Muscle layer of colon (tissue), 2 donors: ENCODE measurements around the gene KRTAP1-5.

Experiments
- H3K27ac ChIP-seq: one replicate; pipeline ENCODE4 v1.7.0; 2013; ENCODE audit warnings: low read depth, mild to moderate bottlenecking, low read length, moderate library complexity
- H3K27me3 ChIP-seq, 2 donors: one replicate each; pipeline ENCODE4 v1.7.0; 2013; ENCODE audit warnings: low read length in 2 of 2, mild to moderate bottlenecking in 2 of 2; ENCODE audit not compliant: insufficient read depth in 2 of 2, control insufficient read depth in 1 of 2
- H3K36me3 ChIP-seq: one replicate; pipeline ENCODE4 v1.7.0; 2013; ENCODE audit warnings: mild to moderate bottlenecking, low read length; ENCODE audit not compliant: insufficient read depth
- H3K4me1 ChIP-seq: one replicate; pipeline ENCODE4 v1.7.0; 2013; ENCODE audit warnings: mild to moderate bottlenecking, low read length; ENCODE audit not compliant: insufficient read depth
- H3K4me3 ChIP-seq, 2 donors: one replicate each; pipeline ENCODE4 v1.7.0; 2013; ENCODE audit warnings: low read length in 2 of 2, low read depth in 1 of 2, mild to moderate bottlenecking in 1 of 2, moderate library complexity in 1 of 2
- H3K9ac ChIP-seq: one replicate; pipeline ENCODE4 v1.7.0; 2013; ENCODE audit warnings: low read length
- H3K9me3 ChIP-seq: one replicate; pipeline ENCODE4 v1.7.0; 2013; ENCODE audit warnings: mild to moderate bottlenecking, low read length
- donor health status: abdominal sarcoma.
- donor health status: Adenocarcinoma of cecum.

The KRTAP1-5 gene

DNA sequence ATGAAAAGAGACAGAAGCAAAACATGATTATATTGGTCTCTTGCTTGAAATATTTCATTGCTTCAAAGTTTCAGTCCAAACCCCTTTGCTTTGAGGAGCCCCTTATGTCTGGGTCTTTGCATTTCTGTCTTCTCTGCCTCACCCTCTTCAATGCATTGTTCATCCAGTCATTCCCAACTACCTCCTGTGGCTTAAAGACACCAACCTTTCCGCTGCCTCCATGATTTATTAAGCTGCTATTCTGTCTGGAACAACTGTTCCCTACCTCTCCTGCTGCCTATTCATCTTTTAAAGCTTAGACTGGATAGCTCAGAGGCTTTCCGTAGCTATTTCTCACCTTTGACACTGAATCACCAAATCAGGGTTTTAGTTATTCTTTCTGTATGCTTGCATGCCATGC is 29.6 kb downstream of the KRTAP1-5 start:
- H3K36me3 ChIP-seq: no peaks in the 10 kb centered on the region
- no peaks in the 10 kb centered on the region for H3K27me3 ChIP-seq
- no peak overlapping the region for H3K9ac ChIP-seq
- no peaks in the 10 kb centered on the region for H3K4me1 ChIP-seq
- H3K9me3 ChIP-seq: no peaks in the 10 kb centered on the region
- H3K27ac ChIP-seq: no peak overlapping the region
- H3K4me3 ChIP-seq: no peak overlapping the region

DNA sequence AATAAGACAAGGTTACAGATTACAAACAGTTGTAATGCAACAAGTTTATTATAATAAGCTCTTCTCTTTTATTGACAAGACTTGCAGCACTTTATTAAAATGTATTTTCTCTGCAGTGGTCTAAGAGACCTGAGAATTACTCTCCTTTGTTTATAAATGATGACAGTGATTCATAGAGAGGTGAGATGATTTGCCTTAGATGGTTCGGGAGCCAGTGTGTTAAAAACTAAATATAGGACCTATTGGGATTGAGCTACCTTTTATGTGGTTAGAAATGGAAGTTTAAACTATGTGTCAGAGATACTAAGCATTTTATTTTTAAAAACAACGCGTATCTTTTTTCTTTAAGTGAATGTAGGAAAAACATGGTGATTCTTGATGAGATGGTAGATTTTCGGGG is 30.2 kb downstream of the KRTAP1-5 start:
- no peaks in the 10 kb centered on the region for H3K36me3 ChIP-seq
- no peaks in the 10 kb centered on the region for H3K27me3 ChIP-seq
- no peak overlapping the region for H3K27ac ChIP-seq
- no peak overlapping the region for H3K4me3 ChIP-seq
- no peak overlapping the region for H3K9ac ChIP-seq
- H3K4me1 ChIP-seq: no peaks in the 10 kb centered on the region
- H3K9me3 ChIP-seq: no peaks in the 10 kb centered on the region

DNA sequence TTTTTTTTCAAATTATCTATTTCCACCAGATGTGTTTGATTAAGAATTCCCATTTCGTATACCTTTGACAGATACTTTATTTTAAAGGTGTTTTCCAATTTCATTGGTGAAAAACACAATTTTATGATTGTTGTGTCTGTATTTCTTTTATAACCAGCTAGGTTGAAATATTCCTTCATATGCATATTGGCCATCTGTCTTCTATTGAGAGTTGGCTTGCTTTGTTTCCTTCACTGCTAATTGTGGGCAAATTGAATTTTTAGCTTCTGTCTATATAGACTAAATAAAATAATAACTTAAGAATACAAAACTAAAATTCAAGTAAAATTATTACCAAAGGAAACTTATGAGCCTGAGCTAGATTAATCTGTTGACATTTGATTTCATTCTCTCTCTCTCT is 31.9 kb downstream of the KRTAP1-5 start:
- Histone ChIP-seq H3K27ac (no peak overlapping the region), H3K36me3 (no peaks in the 10 kb centered on the region), H3K27me3 (no peaks in the 10 kb centered on the region), H3K9me3 (no peaks in the 10 kb centered on the region), H3K4me1 (no peaks in the 10 kb centered on the region), H3K4me3 (no peak overlapping the region), H3K9ac (no peak overlapping the region)

DNA sequence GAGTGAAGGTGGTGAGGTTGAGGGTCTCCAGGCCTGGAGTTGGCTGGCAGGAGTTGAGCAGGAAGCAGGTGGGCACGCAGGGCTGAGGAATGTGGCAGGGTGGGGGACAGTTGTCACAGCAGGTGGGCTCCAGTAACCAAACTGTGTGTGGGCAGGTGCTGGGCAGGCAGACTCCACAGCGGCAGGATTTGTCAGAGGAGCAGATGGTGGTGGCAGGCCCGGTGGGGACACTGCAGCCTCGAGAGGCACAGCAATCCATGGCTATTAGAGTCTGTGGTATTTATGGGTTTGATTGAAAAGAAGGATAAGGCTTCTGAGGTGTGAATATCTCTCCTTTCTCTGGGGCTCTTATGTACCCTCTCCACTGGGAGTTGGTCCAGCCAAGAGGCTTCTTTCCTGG is 33.2 kb downstream of the KRTAP1-5 start, which contains the start of gene KRTAP3-3:
TSS of gene KRTAP3-3 (minus strand) at position 326 of the 400 bp plus-strand sequence. CDS start at position 259, 67 bp downstream.
- no peaks in the 10 kb centered on the region for H3K36me3 ChIP-seq
- H3K9me3 ChIP-seq: no peaks in the 10 kb centered on the region
- no peak within 1 kb of the TSS for H3K9ac ChIP-seq
- H3K27ac ChIP-seq: no peak within 1 kb of the TSS
- H3K27me3 ChIP-seq: no peaks in the 10 kb centered on the region
- H3K4me3 ChIP-seq: no peak within 1 kb of the TSS
- H3K4me1 ChIP-seq: no peaks in the 10 kb centered on the region

DNA sequence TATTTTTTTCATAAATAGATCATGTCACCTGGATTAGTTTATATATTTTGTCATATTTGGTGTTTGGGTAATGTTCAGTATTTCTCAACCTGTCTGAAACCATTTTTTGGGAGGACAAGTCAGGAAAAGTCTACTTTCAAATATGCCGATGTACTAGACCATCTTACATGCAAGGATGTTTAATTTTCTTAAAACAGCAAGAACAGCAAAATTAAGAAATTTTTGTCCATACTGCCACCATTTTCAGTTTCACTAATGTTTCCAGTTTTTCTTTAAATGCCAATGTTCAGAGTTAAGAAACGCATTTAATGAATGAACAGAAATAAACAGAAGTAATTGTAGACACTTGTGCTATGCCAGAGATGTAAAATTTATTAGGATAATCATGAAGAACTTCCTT is 33.9 kb downstream of the KRTAP1-5 start:
- no peaks in the 10 kb centered on the region for H3K27me3 ChIP-seq
- H3K4me1 ChIP-seq: no peaks in the 10 kb centered on the region
- H3K4me3 ChIP-seq: no peak overlapping the region
- H3K9me3 ChIP-seq: no peaks in the 10 kb centered on the region
- H3K36me3 ChIP-seq: no peaks in the 10 kb centered on the region
- H3K9ac ChIP-seq: no peak overlapping the region
- no peak overlapping the region for H3K27ac ChIP-seq

DNA sequence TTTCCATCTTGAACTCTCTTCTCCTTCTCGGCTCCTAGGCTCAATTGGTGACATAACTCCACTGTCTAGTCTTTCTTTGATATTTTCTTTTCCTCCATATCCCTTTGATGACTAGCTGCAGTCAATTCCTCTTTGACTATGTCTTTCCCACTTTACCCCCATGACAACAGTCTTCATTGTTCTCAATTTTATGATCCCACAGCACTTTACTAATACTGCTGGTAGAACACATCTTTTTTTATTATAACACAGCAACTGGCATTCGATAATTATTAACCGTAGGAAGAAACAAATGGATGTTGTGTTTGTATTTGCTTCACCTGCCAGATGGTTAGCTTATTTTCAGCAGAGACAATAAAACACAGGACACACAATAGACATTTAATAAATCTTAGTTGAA is 34.3 kb downstream of the KRTAP1-5 start:
- Histone ChIP-seq H3K27me3 (no peaks in the 10 kb centered on the region), H3K36me3 (no peaks in the 10 kb centered on the region), H3K4me1 (no peaks in the 10 kb centered on the region), H3K9ac (no peak overlapping the region), H3K9me3 (no peaks in the 10 kb centered on the region), H3K4me3 (no peak overlapping the region), H3K27ac (no peak overlapping the region)

DNA sequence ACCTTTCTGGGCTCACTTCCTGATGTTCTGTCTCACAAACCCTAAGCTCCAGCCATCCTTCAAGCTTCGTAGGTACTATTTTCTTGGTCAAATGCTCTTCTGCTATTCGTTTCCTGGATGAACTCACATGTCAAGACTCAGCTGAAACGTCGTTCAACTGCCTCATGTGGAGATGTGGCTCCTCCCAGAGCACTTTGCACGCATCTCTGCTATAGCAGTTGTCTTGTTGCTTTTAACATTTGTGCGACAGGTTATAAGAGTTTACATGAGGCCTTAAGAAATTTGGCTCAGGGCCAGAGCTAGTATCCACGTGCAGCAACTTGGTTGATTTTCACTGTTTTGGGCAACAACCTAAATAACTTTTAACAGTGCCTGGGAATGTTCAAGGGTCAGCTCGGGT is 40.1 kb downstream of the KRTAP1-5 start:
- no peaks in the 10 kb centered on the region for H3K9me3 ChIP-seq
- no peak overlapping the region for H3K9ac ChIP-seq
- no peaks in the 10 kb centered on the region for H3K27me3 ChIP-seq
- no peak overlapping the region for H3K4me3 ChIP-seq
- H3K4me1 ChIP-seq: no peaks in the 10 kb centered on the region
- H3K27ac ChIP-seq: no peak overlapping the region
- no peaks in the 10 kb centered on the region for H3K36me3 ChIP-seq

DNA sequence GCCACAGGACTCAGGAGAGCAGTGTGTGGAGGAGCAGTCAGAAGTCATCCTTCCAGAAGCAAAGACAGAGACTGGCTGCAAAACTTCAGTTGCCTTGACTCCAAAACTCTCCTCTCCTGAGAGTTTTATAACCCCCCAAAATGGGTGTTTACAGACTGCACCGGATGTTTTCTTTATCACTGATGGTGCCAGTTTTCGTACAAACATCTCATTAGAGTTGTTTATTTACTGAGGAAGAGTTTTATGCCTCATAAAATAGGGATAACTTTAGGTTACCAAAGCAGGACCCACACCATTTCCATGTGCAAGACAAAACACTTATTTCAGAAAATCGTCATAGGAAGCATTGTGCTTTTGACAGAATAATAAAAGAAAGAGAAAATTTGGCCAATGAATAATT is 42.8 kb downstream of the KRTAP1-5 start, which contains the start of gene KRT40:
TSS of gene KRT40 (minus strand) at position 101 of the 400 bp plus-strand sequence. CDS start at position 48, 53 bp downstream.
- no peak within 1 kb of the TSS for H3K4me3 ChIP-seq
- no peaks in the 10 kb centered on the region for H3K36me3 ChIP-seq
- no peak within 1 kb of the TSS for H3K27ac ChIP-seq
- no peaks in the 10 kb centered on the region for H3K9me3 ChIP-seq
- H3K4me1 ChIP-seq: peaks cover 3% of the 10 kb centered on the region
- no peak within 1 kb of the TSS for H3K9ac ChIP-seq
- H3K27me3 ChIP-seq: no peaks in the 10 kb centered on the region

DNA sequence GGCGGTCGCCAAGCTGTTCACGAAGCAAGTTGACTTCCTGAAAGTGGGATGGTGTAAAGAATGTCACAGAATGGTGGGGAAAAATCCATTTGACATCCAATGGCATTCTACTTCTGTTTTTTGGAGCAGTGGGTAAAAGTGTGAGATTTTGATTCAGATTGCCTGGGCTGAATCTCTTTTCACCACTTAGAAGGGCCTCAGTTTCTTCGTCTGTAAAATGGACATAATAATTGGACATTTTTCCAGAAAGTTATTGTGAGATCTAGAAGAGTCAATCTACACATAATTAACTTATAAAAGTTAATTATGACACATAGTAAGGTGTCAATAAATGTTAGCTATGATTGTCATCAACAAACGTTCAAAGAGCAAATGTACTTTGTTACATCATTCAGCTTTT is 45.9 kb downstream of the KRTAP1-5 start:
- H3K4me3 ChIP-seq: no peak overlapping the region
- H3K36me3 ChIP-seq: no peaks in the 10 kb centered on the region
- no peaks in the 10 kb centered on the region for H3K9me3 ChIP-seq
- H3K27me3 ChIP-seq: no peaks in the 10 kb centered on the region
- no peak overlapping the region for H3K27ac ChIP-seq
- no peak overlapping the region for H3K9ac ChIP-seq
- peaks cover 3% of the 10 kb centered on the region for H3K4me1 ChIP-seq

DNA sequence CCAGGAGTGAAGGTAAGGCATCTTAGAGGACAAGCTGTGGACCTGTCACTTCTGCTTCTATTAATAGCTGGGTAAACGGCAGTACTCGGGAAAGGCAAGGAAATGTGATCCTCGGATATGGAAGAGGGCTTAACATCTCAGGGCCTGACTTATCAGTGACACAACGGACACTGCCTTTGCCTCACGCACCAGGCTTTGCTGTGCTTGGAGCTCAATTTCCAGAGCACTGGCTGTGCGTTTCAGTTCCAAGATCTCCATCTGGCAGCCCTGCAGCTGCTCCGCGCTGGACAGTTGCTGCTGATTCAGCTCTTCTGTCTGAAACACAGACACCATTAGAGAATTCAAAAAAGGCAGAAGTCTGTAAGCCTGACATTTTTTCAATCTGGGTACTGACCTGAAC is 46.4 kb downstream of the KRTAP1-5 start:
- Histone ChIP-seq H3K9me3 (no peaks in the 10 kb centered on the region), H3K27me3 (no peaks in the 10 kb centered on the region), H3K27ac (no peak overlapping the region), H3K9ac (no peak overlapping the region), H3K4me1 (peaks cover 3% of the 10 kb centered on the region), H3K4me3 (no peak overlapping the region), H3K36me3 (no peaks in the 10 kb centered on the region)

DNA sequence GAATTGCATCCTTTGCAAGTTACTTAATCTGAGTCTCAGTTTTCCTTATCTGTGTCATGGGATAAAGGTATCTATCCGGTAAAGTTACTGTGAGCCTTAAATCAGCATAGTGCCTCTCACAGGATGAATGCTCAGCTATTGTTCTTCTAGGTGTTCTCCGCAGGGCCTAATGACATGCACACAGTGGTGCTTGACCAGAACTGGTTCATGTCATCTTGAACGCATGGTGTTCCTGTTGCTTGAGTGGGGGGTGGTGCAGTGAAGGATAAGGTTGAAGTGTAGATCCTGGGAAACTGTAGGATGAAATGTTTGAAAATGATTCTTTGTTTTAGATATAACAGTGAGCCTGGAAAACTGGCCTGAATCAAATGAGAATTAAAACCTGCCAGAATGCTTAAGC is 46.9 kb downstream of the KRTAP1-5 start:
- no peak overlapping the region for H3K4me3 ChIP-seq
- H3K27me3 ChIP-seq: no peaks in the 10 kb centered on the region
- no peak overlapping the region for H3K27ac ChIP-seq
- H3K36me3 ChIP-seq: no peaks in the 10 kb centered on the region
- H3K9me3 ChIP-seq: no peaks in the 10 kb centered on the region
- peaks cover 3% of the 10 kb centered on the region for H3K4me1 ChIP-seq
- no peak overlapping the region for H3K9ac ChIP-seq

DNA sequence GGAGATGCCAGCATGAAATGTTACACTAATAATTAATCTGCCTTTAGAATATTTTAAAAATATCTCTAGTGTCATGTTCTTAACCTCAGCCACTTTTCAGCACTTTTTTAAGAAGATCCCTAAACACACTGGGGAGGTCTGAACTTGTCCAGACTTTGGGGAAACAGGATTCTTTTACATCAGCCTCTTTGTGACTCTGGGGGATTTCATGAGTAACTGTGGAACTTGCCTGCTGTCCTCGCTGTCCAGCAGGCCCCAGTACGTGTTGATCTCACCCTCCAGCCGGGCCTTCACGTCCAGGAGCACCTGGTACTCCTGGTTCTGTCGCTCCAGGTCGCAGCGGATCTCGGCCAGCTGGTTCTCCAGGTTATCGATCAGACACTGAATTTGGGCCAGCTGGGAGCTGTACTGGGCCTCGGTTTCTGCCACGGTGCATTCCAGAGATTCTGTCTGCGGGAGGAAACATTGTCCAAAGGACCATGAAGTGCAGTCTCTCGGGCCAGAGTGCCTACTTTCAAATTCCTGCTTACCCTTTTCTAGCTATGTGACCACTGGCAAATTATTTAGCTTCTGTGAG is 48.3 kb downstream of the KRTAP1-5 start:
- Histone ChIP-seq H3K27me3 (no peaks in the 10 kb centered on the region), H3K9ac (no peak overlapping the region), H3K9me3 (no peaks in the 10 kb centered on the region), H3K4me1 (peaks cover 3% of the 10 kb centered on the region), H3K36me3 (no peaks in the 10 kb centered on the region), H3K4me3 (no peak overlapping the region), H3K27ac (no peak overlapping the region)
